ENCODE data around the gene TMEM138.

TMEM138 gene

DNA sequence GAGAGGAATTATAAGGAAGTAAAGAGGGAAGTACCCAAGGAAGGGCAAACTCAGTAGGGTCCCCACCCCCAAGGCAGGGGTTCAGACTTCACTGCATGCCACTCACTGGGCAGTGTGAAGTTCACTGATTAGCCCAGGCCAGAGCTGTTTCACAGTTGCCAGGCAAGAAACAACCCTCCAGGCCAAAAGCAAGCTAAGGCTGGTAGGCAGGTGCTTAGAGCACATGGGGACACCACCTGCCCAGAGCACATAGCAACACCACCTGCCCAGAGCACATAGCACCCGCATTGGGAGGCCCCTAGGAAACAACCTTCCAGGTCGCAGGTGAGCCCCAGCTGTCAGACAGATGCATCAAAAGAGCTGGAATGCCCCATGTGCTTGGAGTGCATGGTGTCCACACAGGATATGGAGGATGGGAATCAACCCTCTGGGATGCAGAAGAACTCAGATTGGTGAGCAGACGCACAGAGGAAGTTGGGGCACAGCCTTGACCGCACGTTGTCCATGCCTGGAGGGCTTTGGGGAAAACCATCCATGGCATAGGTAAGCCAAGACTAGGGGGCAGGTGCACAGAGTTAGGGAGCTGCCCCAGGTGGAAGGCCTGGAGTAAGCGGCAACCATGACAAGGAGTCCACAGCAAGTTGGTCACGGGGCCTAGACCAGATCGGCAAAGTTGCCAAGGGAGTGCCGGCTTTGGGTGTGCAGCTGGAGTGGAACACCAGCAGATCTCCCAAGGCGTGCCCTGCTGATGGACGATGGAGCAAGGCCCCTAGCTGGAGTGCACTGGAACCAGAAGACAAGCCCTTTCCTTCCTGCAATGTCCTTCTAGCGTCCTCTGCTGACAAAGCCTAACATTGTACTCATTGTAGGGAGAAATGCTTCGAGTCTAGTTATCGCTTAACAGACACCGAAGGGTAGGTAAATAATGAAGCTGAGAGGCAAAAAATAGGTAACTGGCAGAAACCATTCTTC, 22.4 kb downstream of the TMEM138 start:
- TF ChIP-seq, protein P1, sequence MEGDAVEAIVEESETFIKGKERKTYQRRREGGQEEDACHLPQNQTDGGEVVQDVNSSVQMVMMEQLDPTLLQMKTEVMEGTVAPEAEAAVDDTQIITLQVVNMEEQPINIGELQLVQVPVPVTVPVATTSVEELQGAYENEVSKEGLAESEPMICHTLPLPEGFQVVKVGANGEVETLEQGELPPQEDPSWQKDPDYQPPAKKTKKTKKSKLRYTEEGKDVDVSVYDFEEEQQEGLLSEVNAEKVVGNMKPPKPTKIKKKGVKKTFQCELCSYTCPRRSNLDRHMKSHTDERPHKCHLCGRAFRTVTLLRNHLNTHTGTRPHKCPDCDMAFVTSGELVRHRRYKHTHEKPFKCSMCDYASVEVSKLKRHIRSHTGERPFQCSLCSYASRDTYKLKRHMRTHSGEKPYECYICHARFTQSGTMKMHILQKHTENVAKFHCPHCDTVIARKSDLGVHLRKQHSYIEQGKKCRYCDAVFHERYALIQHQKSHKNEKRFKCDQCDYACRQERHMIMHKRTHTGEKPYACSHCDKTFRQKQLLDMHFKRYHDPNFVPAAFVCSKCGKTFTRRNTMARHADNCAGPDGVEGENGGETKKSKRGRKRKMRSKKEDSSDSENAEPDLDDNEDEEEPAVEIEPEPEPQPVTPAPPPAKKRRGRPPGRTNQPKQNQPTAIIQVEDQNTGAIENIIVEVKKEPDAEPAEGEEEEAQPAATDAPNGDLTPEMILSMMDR (IDR thresholded peaks at IDR 0.05; ENCODE audit: extremely low read depth, insufficient read depth, missing control alignments): peak; percentile 42
- in situ Hi-C loops (cut with MboI; ENCODE audit: low pct_unique_long_range_greater_than_20kb, low sequenced_read_pairs, unreplicated experiment): loop anchor here (10.0 kb wide), 1 partner anchor 50 kb away; the partner anchor contains the start of genes DDB1 and TKFC
- peak; percentile 34 for DNase-seq (ENCODE audit: low spot score)

GRCh38 chr11:61390161-61390560, 28.0 kb downstream of the TMEM138 start:
- TF ChIP-seq, protein P1 (IDR thresholded peaks at IDR 0.05; ENCODE audit: extremely low read depth, insufficient read depth, missing control alignments): no peak
- in situ Hi-C loops (cut with MboI; ENCODE audit: low pct_unique_long_range_greater_than_20kb, low sequenced_read_pairs, unreplicated experiment): no loop called here
- no peak for DNase-seq (ENCODE audit: low spot score)

GRCh38 chr11:61392981-61393595, 30.9 kb downstream of the TMEM138 start:
- peak; percentile 56 for DNase-seq (ENCODE audit: low spot score)

DNA sequence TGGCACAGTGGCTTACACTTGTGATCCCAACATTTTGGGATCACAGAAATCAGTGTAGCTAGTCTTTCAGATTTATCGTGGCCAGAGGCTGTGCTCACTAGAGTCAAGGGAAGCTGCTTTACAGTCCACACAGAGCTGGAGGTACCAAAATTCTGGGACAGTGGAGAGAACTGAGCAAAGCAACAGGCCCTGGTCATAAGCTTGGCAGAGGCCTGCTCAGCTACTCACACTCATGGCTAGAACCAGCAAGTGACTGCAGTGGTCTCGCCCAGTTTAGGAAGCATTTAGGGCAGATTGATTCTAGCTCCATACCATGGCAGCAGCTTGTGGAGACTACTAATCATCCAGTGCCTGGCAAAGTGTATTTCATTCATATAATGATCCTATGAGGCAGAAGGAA, 39.0 kb downstream of the TMEM138 start:
- TF ChIP-seq, protein P1 (IDR thresholded peaks at IDR 0.05; ENCODE audit: extremely low read depth, insufficient read depth, missing control alignments): no peak
- in situ Hi-C loops (cut with MboI; ENCODE audit: low pct_unique_long_range_greater_than_20kb, low sequenced_read_pairs, unreplicated experiment): no loop called here
- DNase-seq (ENCODE audit: low spot score): no peak

More at GRCh38 chr11:61392981-61393595, 30.9 kb downstream of the TMEM138 start:
- in situ Hi-C loops (cut with MboI; ENCODE audit: low pct_unique_long_range_greater_than_20kb, low sequenced_read_pairs, unreplicated experiment): no loop called here
- TF ChIP-seq, protein P1 (IDR thresholded peaks at IDR 0.05; ENCODE audit: extremely low read depth, insufficient read depth, missing control alignments): peak; percentile 44

DNA sequence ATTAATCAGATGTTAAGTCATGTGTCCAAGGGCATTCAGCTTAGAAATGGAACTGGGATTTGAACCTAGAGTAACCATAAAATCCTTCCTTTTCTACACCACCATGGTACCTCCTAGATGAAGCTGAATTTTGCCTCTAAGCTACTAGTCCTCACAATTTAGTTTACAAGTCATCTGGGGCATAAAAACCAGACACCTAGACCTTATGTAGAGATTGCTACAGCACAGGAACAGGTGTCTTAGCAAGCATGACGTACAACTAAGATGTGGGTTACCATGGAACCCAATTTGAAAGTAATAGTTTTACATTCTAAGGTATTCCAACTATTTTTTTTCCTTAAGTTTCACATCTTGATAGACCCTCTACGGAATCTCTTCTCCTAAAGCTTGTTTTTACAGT, 39.4 kb downstream of the TMEM138 start:
- TF ChIP-seq, protein P1 (IDR thresholded peaks at IDR 0.05; ENCODE audit: extremely low read depth, insufficient read depth, missing control alignments): no peak
- DNase-seq (ENCODE audit: low spot score): no peak
- in situ Hi-C loops (cut with MboI; ENCODE audit: low pct_unique_long_range_greater_than_20kb, low sequenced_read_pairs, unreplicated experiment): no loop called here

DNA sequence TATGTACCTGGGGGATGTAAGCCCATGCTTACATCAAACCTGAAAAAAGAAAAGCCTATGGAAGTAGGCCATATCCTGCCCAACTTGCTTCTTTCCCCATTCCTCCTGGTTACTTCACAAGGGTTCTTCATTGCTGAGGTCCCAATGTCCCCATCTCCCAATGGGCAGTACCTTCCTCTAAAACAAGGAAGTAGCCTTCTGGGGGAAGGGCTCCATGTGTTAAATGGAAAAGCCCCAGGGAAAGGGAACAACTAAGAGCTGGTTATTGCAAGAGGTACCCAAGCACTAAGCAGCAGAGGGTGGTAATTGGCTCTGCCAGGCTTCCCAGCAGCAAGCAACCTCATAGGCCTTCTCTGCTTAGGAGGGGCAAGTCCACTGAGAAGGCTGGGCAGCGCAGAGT, 41.5 kb downstream of the TMEM138 start:
- in situ Hi-C loops (cut with MboI; ENCODE audit: low pct_unique_long_range_greater_than_20kb, low sequenced_read_pairs, unreplicated experiment): no loop called here
- no peak for DNase-seq (ENCODE audit: low spot score)
- TF ChIP-seq, protein P1 (IDR thresholded peaks at IDR 0.05; ENCODE audit: extremely low read depth, insufficient read depth, missing control alignments): no peak
